GM12878 (cell line): Measurements from ENCODE around the gene SLX9. TPM values are rescaled to one million over a fixed set of nuclear protein-coding genes. Genes with fewer than 3 reads are reported as not detected.

Source experiments
- ATAC-seq: fragments of 200-7000 bp; cut with Tn5 transposase; 3 replicates; pipeline ENCODE4 v1.9.1; 2020; ENCODE audit warnings: mild to moderate bottlenecking, moderate library complexity
- BruUV-seq: library from RNA; stranded (reverse); fragments of 400-500 nt; replicated peaks from 2 replicates; lab custom pipeline; 2021; lab: Mats Ljungman, UMichigan
- CTCF ChIA-PET: fragments of 300-600 bp; sonication (Branson Sonifier 250); formaldehyde crosslinking; extraction: SDS; loops from one replicate; lab custom pipeline; 2021; ENCODE audit warnings: inconsistent platforms; lab: Yijun Ruan, JAX
- POLR2A ChIA-PET: fragments of 350-600 bp; formaldehyde crosslinking; extraction: SDS; loops from one replicate; lab custom pipeline; 2021; ENCODE audit warnings: inconsistent platforms; lab: Charles Lee
- RAD21 ChIA-PET: fragments of 300-600 bp; sonication (Branson Sonifier 250); formaldehyde crosslinking; loops from one replicate; lab custom pipeline; 2023; ENCODE audit warnings: antibody characterized with exemption; ENCODE audit not compliant: unreplicated experiment; lab: Charles Lee
- SMC1A ChIA-PET: fragments of 300-600 bp; sonication (Branson Sonifier 250); formaldehyde crosslinking; loops from one replicate; lab custom pipeline; 2023; ENCODE audit not compliant: unreplicated experiment, uncharacterized antibody; lab: Charles Lee
- DNase-seq: peaks from one replicate; pipeline ENCODE4 v3.0.0-alpha.2; 2011; ENCODE audit warnings: low read depth, low spot score
- FAIRE-seq: peaks from 3 replicates; lab custom pipeline; 2011; peaks lifted over from hg19 to GRCh38; lab: Jason Lieb, UNC
- H2AFZ ChIP-seq: 2 replicates; pipeline ENCODE4 v1.6.0; 2011; ENCODE audit warnings: low read depth, low read length, control low read depth; ENCODE audit not compliant: control insufficient read depth
- H3K27ac ChIP-seq: 2 replicates; pipeline ENCODE4 v1.5.1; 2011; ENCODE audit warnings: control low read depth; ENCODE audit not compliant: control insufficient read depth, insufficient read depth
- H3K27me3 ChIP-seq, 2 experiments: replicated peaks in 1 of 2; 2 replicates each; pipeline versions ENCODE4 v1.6.0 to v1.6.1; 2011; ENCODE audit warnings: low read length in 1 of 2; ENCODE audit not compliant: control insufficient read depth in 2 of 2, insufficient read depth in 2 of 2
- H3K36me3 ChIP-seq, 2 experiments: 2 replicates each; pipeline ENCODE4 v1.5.1; 2011; ENCODE audit warnings: low read length in 1 of 2; ENCODE audit not compliant: control insufficient read depth in 2 of 2, insufficient read depth in 2 of 2
- H3K4me1 ChIP-seq: 2 replicates; pipeline ENCODE4 v1.6.1; 2011; ENCODE audit warnings: mild to moderate bottlenecking, low read length, moderate library complexity, mixed read lengths; ENCODE audit not compliant: control insufficient read depth, insufficient read depth
- H3K4me2 ChIP-seq: 2 replicates; pipeline ENCODE4 v1.6.0; 2011; ENCODE audit warnings: control low read depth; ENCODE audit not compliant: control insufficient read depth, insufficient read depth
- H3K4me3 ChIP-seq: fragments of 200-600 bp; sonication (generic); 2 replicates; pipeline ENCODE4 v1.5.1; 2016
- H3K79me2 ChIP-seq: 2 replicates; pipeline ENCODE4 v1.6.0; 2011; ENCODE audit warnings: low read length; ENCODE audit not compliant: control insufficient read depth, insufficient read depth
- H3K9ac ChIP-seq: 2 replicates; pipeline ENCODE4 v1.8.0; 2011; ENCODE audit warnings: low read length, control low read depth, mixed read lengths; ENCODE audit not compliant: control insufficient read depth, insufficient read depth
- H3K9me3 ChIP-seq: replicated peaks from 3 replicates; pipeline ENCODE4 v1.5.1; 2011; ENCODE audit warnings: mild to moderate bottlenecking, low read length; ENCODE audit not compliant: control insufficient read depth, insufficient read depth
- H4K20me1 ChIP-seq: 2 replicates; pipeline ENCODE4 v1.6.0; 2011; ENCODE audit not compliant: control insufficient read depth, insufficient read depth
- BHLHE40 ChIP-seq, 2 experiments: fragments of 450-650 bp in 1 of 2; IDR thresholded peaks; 2 replicates each; pipeline ENCODE4 v1.6.1; 2011 to 2017; ENCODE audit warnings: low read depth in 2 of 2, borderline replicate concordance in 1 of 2, improper control_type of control experiment in 1 of 2, low read length in 1 of 2, mild to moderate bottlenecking in 1 of 2
- BMI1 ChIP-seq: fragments of 450-650 bp; IDR thresholded peaks from 2 replicates; pipeline ENCODE4 v1.6.1; 2016; ENCODE audit warnings: mild to moderate bottlenecking, moderate library complexity, borderline replicate concordance
- CREB1 ChIP-seq: IDR thresholded peaks from 2 replicates; pipeline ENCODE4 v1.6.1; 2012; ENCODE audit warnings: low read depth, mild to moderate bottlenecking, inconsistent platforms
- E2F8 ChIP-seq: fragments of 450-650 bp; IDR thresholded peaks from 2 replicates; pipeline ENCODE4 v1.6.1; 2018; ENCODE audit warnings: mild to moderate bottlenecking, low read depth, moderate library complexity; ENCODE audit not compliant: partially characterized antibody
- FOXM1 ChIP-seq: IDR thresholded peaks from 2 replicates; pipeline ENCODE4 v1.6.1; 2012; ENCODE audit warnings: low read depth, mild to moderate bottlenecking, inconsistent platforms, low read length, moderate library complexity
- HDAC2 ChIP-seq: fragments of 200-600 bp; sonication (generic); IDR thresholded peaks from 2 replicates; pipeline ENCODE4 v1.6.1; 2017
- IKZF2 ChIP-seq, 2 experiments: fragments of 450-650 bp; IDR thresholded peaks; 2 replicates each; pipeline ENCODE4 v1.6.1; 2017; ENCODE audit warnings: mild to moderate bottlenecking in 2 of 2, moderate library complexity in 2 of 2
- NFXL1 ChIP-seq: fragments of 450-650 bp; IDR thresholded peaks from 2 replicates; pipeline ENCODE4 v1.6.1; 2017; ENCODE audit warnings: antibody characterized with exemption, mild to moderate bottlenecking, borderline replicate concordance
- NKRF ChIP-seq: fragments of 450-650 bp; conservative IDR thresholded peaks from 2 replicates; pipeline ENCODE4 v1.6.1; 2017; ENCODE audit warnings: mild to moderate bottlenecking, moderate library complexity
- PKNOX1 ChIP-seq: fragments of 450-650 bp; IDR thresholded peaks from 2 replicates; pipeline ENCODE4 v1.6.1; 2016; ENCODE audit warnings: mild to moderate bottlenecking
- PML ChIP-seq: IDR thresholded peaks from 2 replicates; pipeline ENCODE4 v1.6.1; 2012; ENCODE audit warnings: low read length, inconsistent platforms
- RCOR1 ChIP-seq: conservative IDR thresholded peaks from 2 replicates; pipeline ENCODE4 v1.6.1; 2012; ENCODE audit warnings: low read depth, low read length, improper control_type of control experiment
- SMARCA5 ChIP-seq: fragments of 450-650 bp; IDR thresholded peaks from 2 replicates; pipeline ENCODE4 v1.6.1; 2017; ENCODE audit warnings: mild to moderate bottlenecking
- SREBF1 ChIP-seq: IDR thresholded peaks from 2 replicates; pipeline ENCODE4 v1.6.1; 2012; ENCODE audit warnings: mild to moderate bottlenecking, low read length
- ZNF217 ChIP-seq: fragments of 450-650 bp; IDR thresholded peaks from 2 replicates; pipeline ENCODE4 v1.6.1; 2017; ENCODE audit warnings: antibody characterized with exemption, mild to moderate bottlenecking
- ZNF384 ChIP-seq: IDR thresholded peaks from 2 replicates; pipeline ENCODE4 v1.6.1; 2012; ENCODE audit warnings: low read depth, mild to moderate bottlenecking, low read length, improper control_type of control experiment, borderline replicate concordance
- ZNF622 ChIP-seq: fragments of 450-650 bp; IDR thresholded peaks from 2 replicates; pipeline ENCODE4 v1.6.1; 2017; ENCODE audit warnings: mild to moderate bottlenecking, inconsistent platforms
- WGBS: methylation state at CpG from one replicate; pipeline ENCODE4 v1.1.6; 2016; ENCODE audit warnings: low lambda C conversion rate; ENCODE audit not compliant: insufficient replicate concordance, insufficient coverage; ENCODE audit errors: missing lambda C conversion rate; 5-methylcytosine and 5-hydroxymethylcytosine counted together
- in situ Hi-C: fragments of 300-500 bp; cut with MboI; formaldehyde crosslinking; loops from 9 replicates; pipeline ENCODE4 v1.14.3; 2018; ENCODE audit warnings: mixed read lengths
- intact Hi-C: fragments of 100-400 bp; cut with micrococcal nuclease; formaldehyde crosslinking; loops from one replicate; pipeline ENCODE4 v1.14.2; 2022; ENCODE audit not compliant: unreplicated experiment
- polyA plus RNA-seq, 11 experiments: library from polyadenylated mRNA; depleted of rRNA in 4 of 11; unstranded in 6 of 11; stranded (reverse) in 5 of 11; fragments of >200 nt; fragmentation: Nextera tagmentation in 4 of 11; fragmentation: Illumina TruSeq in 1 of 11; extraction: Ambion mirVana in 4 of 11; extraction: Trizol in 1 of 11; gene quantifications; 1 replicate in 1 of 11; 2 replicates in 10 of 11; pipeline versions ENCODE4 v1.2.1 to v1.2.3, GENCODE V29; 2011 to 2016; ENCODE audit warnings: inconsistent platforms in 2 of 11, missing spikeins in 2 of 11, low read depth in 1 of 11
- total RNA-seq, 4 experiments: library from RNA; depleted of rRNA in 3 of 4; stranded (reverse); fragments of >200 nt in 3 of 4; fragmentation: Illumina TruSeq in 1 of 4; extraction: Trizol in 1 of 4; gene quantifications; 2 replicates each; pipeline versions ENCODE4 v1.2.1 to v1.2.3, GENCODE V29; 2013 to 2021

The SLX9 gene
- total and polyA plus RNA-seq, 10 of the 15 experiments (the other 5 are each of a cell fraction or from before 2014, with no cell fraction given), result 0.69 to 81.3 (median 33.9) TPM

GRCh38 chr21:44992608-44993031 lies 52.8 kb downstream of the SLX9 start (continued):
- no peak for TF ChIP-seq HDAC2
- no peak for TF ChIP-seq ZNF622
- TF ChIP-seq IKZF2 (IDR thresholded peaks at IDR 0.05), result no peak
- TF ChIP-seq BMI1, result no peak
- no peak for TF ChIP-seq CREB1
- TF ChIP-seq NFXL1, result no peak
- TF ChIP-seq NKRF, result no peak

- no peak for FAIRE-seq
- H3K27me3 ChIP-seq, result peaks cover 0 to 1% of the 10 kb centered on the region in 2 experiments; a peak in 1 of 4 replicates
- H3K27ac ChIP-seq, result no peak overlapping the region
- H3K9ac ChIP-seq, result no peak overlapping the region
- no peak overlapping the region for H3K4me2 ChIP-seq
- no peaks in the 10 kb centered on the region for H4K20me1 ChIP-seq
- ChIA-PET CTCF (interaction anchor here (0.7 kb wide), 1 partner anchor 135 kb away, joined by 4 read pairs; no protein-coding TSS in a partner anchor), RAD21 (no interaction called here), POLR2A (no interaction called here), SMC1A (no interaction called here)
- no peaks in the 10 kb centered on the region for H3K9me3 ChIP-seq
- intact Hi-C loops, result no loop called here
- in situ Hi-C loops, result loop anchor here (5.0 kb wide), 1 partner anchor 36 kb away; no protein-coding TSS in a partner anchor
- WGBS, result 42% methylated on average over 19 of the region's 20 CpGs
- H3K36me3 ChIP-seq, result no peaks in the 10 kb centered on the region
- no peaks in the 10 kb centered on the region for H3K79me2 ChIP-seq
- ATAC-seq, result no peak
- H3K4me3 ChIP-seq, result no peak overlapping the region
- H2AFZ ChIP-seq, result no peak overlapping the region
- TF ChIP-seq E2F8, result no peak
- no peak for TF ChIP-seq HDAC2
- no peak for TF ChIP-seq BHLHE40 (IDR thresholded peaks at IDR 0.05; ENCODE audit: borderline replicate concordance in 1 of 2, low read depth in 2 of 2, low read length in 1 of 2)
- TF ChIP-seq FOXM1, result no peak
- no peak for TF ChIP-seq SMARCA5
- no peak for TF ChIP-seq SREBF1
- TF ChIP-seq RCOR1, result no peak
- no peak for TF ChIP-seq ZNF217
- no peak for TF ChIP-seq PML
- no peak for TF ChIP-seq PKNOX1
- no peak for TF ChIP-seq ZNF384
- BruUV-seq, result no TSS peak
- H3K4me1 ChIP-seq, result no peaks in the 10 kb centered on the region
- DNase-seq, result no peak
Observed at GRCh38 chr21:44993321-44994046, 53.7 kb downstream of the SLX9 start.
